ENCODE measurements around the gene DRD4. TPM values are rescaled to one million over a fixed set of nuclear protein-coding genes. Genes with fewer than 3 reads are reported as not detected.

DRD4 gene
- polyA plus RNA-seq, 1 donor (not counting 4 experiments of a cell fraction or from before 2014, with no cell fraction given), result not detected

DNA sequence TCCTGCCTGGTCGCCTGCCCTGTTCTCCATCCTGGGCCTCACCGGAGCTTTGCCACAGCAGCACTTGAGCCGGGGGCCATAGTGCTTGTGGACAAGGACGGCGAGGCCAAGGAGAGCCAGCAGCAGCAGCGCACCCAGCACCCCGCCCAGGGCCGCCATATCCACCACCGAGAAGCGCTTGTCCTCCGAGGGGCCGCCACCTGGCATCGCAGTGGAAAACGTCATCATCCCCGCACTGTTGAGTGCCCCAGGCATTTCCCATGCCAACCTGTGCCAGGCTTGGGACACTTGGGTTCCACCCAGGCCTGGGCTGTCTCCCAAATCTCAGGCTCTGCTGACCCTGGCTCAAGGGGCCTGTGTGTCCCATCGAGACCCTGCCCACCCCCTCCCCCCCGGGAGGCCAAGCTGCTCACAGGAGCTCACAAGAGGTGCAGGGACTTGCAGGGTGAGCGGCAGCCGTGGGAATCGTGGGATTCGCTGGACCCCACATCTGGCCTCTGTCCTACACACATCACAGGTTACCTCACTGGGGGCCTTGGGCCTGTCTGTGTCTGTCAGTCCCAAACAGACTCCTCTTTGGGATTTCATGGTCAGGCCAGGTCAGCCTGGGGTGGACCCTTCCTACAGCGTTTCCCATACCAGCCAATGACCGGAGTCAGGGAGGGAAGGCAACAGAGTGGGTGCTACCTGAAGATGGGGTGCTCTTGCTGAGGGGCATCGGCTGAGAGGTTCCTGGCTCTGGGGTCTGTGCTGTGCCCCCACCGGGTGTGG, 19.0 kb upstream of the DRD4 start:
- Histone ChIP-seq H3K4me1 (ENCODE audit: control insufficient read depth, extremely low read depth, insufficient read depth, low read length) (peaks cover 14% of the 10 kb centered on the region), H3K9me1 (ENCODE audit: control insufficient read depth, extremely low read depth, insufficient read depth, low read length) (no peaks in the 10 kb centered on the region), H3K27me3 (ENCODE audit: control insufficient read depth, extremely low read depth, insufficient read depth, low read length) (no peaks in the 10 kb centered on the region), H3K36me3 (ENCODE audit: control insufficient read depth in 2 of 2, extremely low read depth in 1 of 2, insufficient read depth in 2 of 2, low read length in 2 of 2) (peaks cover 2 to 3% of the 10 kb centered on the region in 2 experiments), H4K20me1 (ENCODE audit: control insufficient read depth, extremely low read depth, insufficient read depth, low read length) (peaks cover 2% of the 10 kb centered on the region), H3K9me3 (ENCODE audit: control insufficient read depth, low read depth, low read length) (no peaks in the 10 kb centered on the region), H2AFZ (ENCODE audit: control insufficient read depth, low read length) (no peak overlapping the region), H3K4me2 (ENCODE audit: control insufficient read depth, extremely low read depth, insufficient read depth, low read depth, low read length) (no peak overlapping the region), H3K79me2 (ENCODE audit: control insufficient read depth, insufficient read depth, low read length) (peaks cover 2% of the 10 kb centered on the region), H3K27ac (ENCODE audit: control insufficient read depth, insufficient read depth, low read length) (no peak overlapping the region), H3K9ac (ENCODE audit: control insufficient read depth, extremely low read depth, insufficient read depth, low read length) (no peak overlapping the region), H3K4me3 (ENCODE audit: control insufficient read depth in 2 of 3, extremely low read depth in 1 of 3, insufficient read depth in 2 of 3, low read depth in 1 of 3, low read length in 3 of 3) (no peak overlapping the region)
- dilution Hi-C loops (cut with MboI; ENCODE audit: extremely low pct_ligation_motif_present, low sequenced_read_pairs), result no loop called here
- no peak for FAIRE-seq
- DNase-seq (ENCODE audit: low read depth, low spot score), result no peak
- TF ChIP-seq, protein P1, sequence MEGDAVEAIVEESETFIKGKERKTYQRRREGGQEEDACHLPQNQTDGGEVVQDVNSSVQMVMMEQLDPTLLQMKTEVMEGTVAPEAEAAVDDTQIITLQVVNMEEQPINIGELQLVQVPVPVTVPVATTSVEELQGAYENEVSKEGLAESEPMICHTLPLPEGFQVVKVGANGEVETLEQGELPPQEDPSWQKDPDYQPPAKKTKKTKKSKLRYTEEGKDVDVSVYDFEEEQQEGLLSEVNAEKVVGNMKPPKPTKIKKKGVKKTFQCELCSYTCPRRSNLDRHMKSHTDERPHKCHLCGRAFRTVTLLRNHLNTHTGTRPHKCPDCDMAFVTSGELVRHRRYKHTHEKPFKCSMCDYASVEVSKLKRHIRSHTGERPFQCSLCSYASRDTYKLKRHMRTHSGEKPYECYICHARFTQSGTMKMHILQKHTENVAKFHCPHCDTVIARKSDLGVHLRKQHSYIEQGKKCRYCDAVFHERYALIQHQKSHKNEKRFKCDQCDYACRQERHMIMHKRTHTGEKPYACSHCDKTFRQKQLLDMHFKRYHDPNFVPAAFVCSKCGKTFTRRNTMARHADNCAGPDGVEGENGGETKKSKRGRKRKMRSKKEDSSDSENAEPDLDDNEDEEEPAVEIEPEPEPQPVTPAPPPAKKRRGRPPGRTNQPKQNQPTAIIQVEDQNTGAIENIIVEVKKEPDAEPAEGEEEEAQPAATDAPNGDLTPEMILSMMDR (optimal IDR thresholded peaks at IDR 0.05 in 1 of 3, IDR thresholded peaks at IDR 0.05 in 1 of 3, conservative IDR thresholded peaks at IDR 0.05 in 1 of 3; ENCODE audit: extremely low read depth in 1 of 3, insufficient read depth in 2 of 3, low read length in 3 of 3), result no peak
- TF ChIP-seq EZH2 (IDR thresholded peaks at IDR 0.05; ENCODE audit: low read length), result no peak

GRCh38 chr11:618856-619627, 18.0 kb upstream of the DRD4 start:
- dilution Hi-C loops (cut with MboI; ENCODE audit: extremely low pct_ligation_motif_present, low sequenced_read_pairs), result no loop called here
- TF ChIP-seq EZH2 (IDR thresholded peaks at IDR 0.05; ENCODE audit: low read length), result no peak
- TF ChIP-seq, protein P1 (optimal IDR thresholded peaks at IDR 0.05 in 1 of 3, IDR thresholded peaks at IDR 0.05 in 1 of 3, conservative IDR thresholded peaks at IDR 0.05 in 1 of 3; ENCODE audit: extremely low read depth in 1 of 3, insufficient read depth in 2 of 3, low read length in 3 of 3), result no peak
- H3K27me3 ChIP-seq (ENCODE audit: control insufficient read depth, extremely low read depth, insufficient read depth, low read length), result no peaks in the 10 kb centered on the region
- no peak overlapping the region for H2AFZ ChIP-seq (ENCODE audit: control insufficient read depth, low read length)
- no peak overlapping the region for H3K4me3 ChIP-seq (ENCODE audit: control insufficient read depth in 2 of 3, extremely low read depth in 1 of 3, insufficient read depth in 2 of 3, low read depth in 1 of 3, low read length in 3 of 3)
- no peak for FAIRE-seq
- H4K20me1 ChIP-seq (ENCODE audit: control insufficient read depth, extremely low read depth, insufficient read depth, low read length), result no peaks in the 10 kb centered on the region
- H3K4me2 ChIP-seq (ENCODE audit: control insufficient read depth, extremely low read depth, insufficient read depth, low read depth, low read length), result no peak overlapping the region
- no peak overlapping the region for H3K9ac ChIP-seq (ENCODE audit: control insufficient read depth, extremely low read depth, insufficient read depth, low read length)
- no peak overlapping the region for H3K27ac ChIP-seq (ENCODE audit: control insufficient read depth, insufficient read depth, low read length)
- H3K4me1 ChIP-seq (ENCODE audit: control insufficient read depth, extremely low read depth, insufficient read depth, low read length), result peaks cover 7% of the 10 kb centered on the region
- H3K9me1 ChIP-seq (ENCODE audit: control insufficient read depth, extremely low read depth, insufficient read depth, low read length), result no peaks in the 10 kb centered on the region
- H3K79me2 ChIP-seq (ENCODE audit: control insufficient read depth, insufficient read depth, low read length), result peaks cover 2% of the 10 kb centered on the region
- no peaks in the 10 kb centered on the region for H3K36me3 ChIP-seq (ENCODE audit: control insufficient read depth in 2 of 2, extremely low read depth in 1 of 2, insufficient read depth in 2 of 2, low read length in 2 of 2)
- no peaks in the 10 kb centered on the region for H3K9me3 ChIP-seq (ENCODE audit: control insufficient read depth, low read depth, low read length)
- no peak for DNase-seq (ENCODE audit: low read depth, low spot score)
